GM23338 (cell line): ENCODE results near the gene PIEZO2. TPM values are rescaled to one million over a fixed set of nuclear protein-coding genes. Genes with fewer than 3 reads are reported as not detected.

Experiments
- ATAC-seq: fragments of 200-7000 bp; cut with Tn5 transposase; 3 replicates; pipeline ENCODE4 v1.9.1; 2020
- DNase-seq: peaks from one replicate; pipeline ENCODE4 v3.0.0-alpha.2; 2015; ENCODE audit warnings: low spot score
- H2AFZ ChIP-seq: fragments of 200-600 bp; sonication (generic); 2 replicates; pipeline ENCODE4 v1.8.0; 2016; ENCODE audit warnings: antibody characterized with exemption, mild to moderate bottlenecking, moderate library complexity
- H3F3A ChIP-seq: fragments of 200-600 bp; sonication (generic); replicated peaks from 2 replicates; pipeline ENCODE4 v1.8.0; 2017; ENCODE audit warnings: antibody characterized with exemption, mixed run types, low read depth
- H3K27ac ChIP-seq: fragments of 200-600 bp; sonication (generic); 2 replicates; pipeline ENCODE4 v1.6.1; 2016; ENCODE audit warnings: low read depth
- H3K27me3 ChIP-seq: fragments of 200-600 bp; sonication (generic); 2 replicates; pipeline ENCODE4 v1.8.0; 2016; ENCODE audit warnings: mild to moderate bottlenecking, mixed run types, moderate library complexity; ENCODE audit not compliant: insufficient read depth
- H3K36me3 ChIP-seq: fragments of 200-600 bp; sonication (generic); 2 replicates; pipeline ENCODE4 v1.8.0; 2016; ENCODE audit warnings: mild to moderate bottlenecking; ENCODE audit not compliant: insufficient read depth
- H3K4me1 ChIP-seq: fragments of 200-600 bp; sonication (generic); 2 replicates; pipeline ENCODE4 v1.8.0; 2016; ENCODE audit warnings: mild to moderate bottlenecking, moderate library complexity; ENCODE audit not compliant: insufficient read depth
- H3K4me2 ChIP-seq: fragments of 200-600 bp; sonication (generic); 2 replicates; pipeline ENCODE4 v1.7.1; 2017; ENCODE audit warnings: mixed run types
- H3K4me3 ChIP-seq: fragments of 200-600 bp; sonication (generic); 2 replicates; pipeline ENCODE4 v1.6.1; 2016; ENCODE audit warnings: mixed run types
- H3K79me2 ChIP-seq: fragments of 200-600 bp; sonication (generic); replicated peaks from 2 replicates; pipeline ENCODE4 v1.8.0; 2017; ENCODE audit warnings: mild to moderate bottlenecking; ENCODE audit not compliant: insufficient read depth
- H3K9me2 ChIP-seq: fragments of 200-600 bp; sonication (generic); 2 replicates; pipeline ENCODE4 v1.8.0; 2017; ENCODE audit not compliant: insufficient read depth
- H4K20me1 ChIP-seq: fragments of 200-600 bp; sonication (generic); replicated peaks from 2 replicates; pipeline ENCODE4 v1.8.0; 2017; ENCODE audit warnings: mild to moderate bottlenecking; ENCODE audit not compliant: insufficient read depth
- H3K27ac Mint-ChIP-seq: 2 replicates; pipeline ENCODE4 v1.8.0; 2020; ENCODE audit warnings: inconsistent platforms, mild to moderate bottlenecking, moderate library complexity, mixed read lengths
- H3K27me3 Mint-ChIP-seq: 3 replicates; pipeline ENCODE4 v1.8.0; 2022; ENCODE audit warnings: low read depth, mild to moderate bottlenecking, moderate library complexity, mixed read lengths, inconsistent platforms; ENCODE audit not compliant: insufficient read depth, poor library complexity
- H3K36me3 Mint-ChIP-seq: 3 replicates; pipeline ENCODE4 v1.8.0; 2021; ENCODE audit warnings: low read depth, mild to moderate bottlenecking, inconsistent platforms, moderate library complexity, mixed read lengths
- H3K4me1 Mint-ChIP-seq: 3 replicates; pipeline ENCODE4 v1.8.0; 2020; ENCODE audit warnings: mild to moderate bottlenecking, inconsistent platforms, mixed read lengths
- H3K4me3 Mint-ChIP-seq: 3 replicates; pipeline ENCODE4 v1.8.0; 2021; ENCODE audit warnings: moderate library complexity, mild to moderate bottlenecking, inconsistent platforms, mixed read lengths
- H3K9me3 Mint-ChIP-seq: 3 replicates; pipeline ENCODE4 v1.8.0; 2020; ENCODE audit warnings: moderate library complexity, mild to moderate bottlenecking, inconsistent platforms, mixed read lengths
- polyA plus RNA-seq: library from polyadenylated mRNA; unstranded; fragments of >200 nt; fragmentation: Nextera tagmentation; extraction: Ambion mirVana; gene quantifications from 2 replicates; pipeline ENCODE4 v1.2.1, GENCODE V29; 2016
- total RNA-seq: library from RNA; depleted of rRNA; stranded (reverse); fragments of >200 nt; shearing (Covaris generic); gene quantifications from 2 replicates; pipeline ENCODE4 v1.2.3, GENCODE V29; 2014
- TF ChIP-seq, protein P1 (sequence below): fragments of 250-450 bp; sonication (Bioruptor Pico); IDR thresholded peaks from 2 replicates; pipeline ENCODE4 v1.5.0; 2020; ENCODE audit warnings: mild to moderate bottlenecking, moderate library complexity
- TF ChIP-seq, protein P2 (sequence below): IDR thresholded peaks from 2 replicates; pipeline ENCODE4 v1.6.1; 2016; ENCODE audit warnings: antibody characterized with exemption

The PIEZO2 gene
- total and polyA plus RNA-seq, 2 experiments from 2014 or later: 4.8 to 8.2 TPM

DNA sequence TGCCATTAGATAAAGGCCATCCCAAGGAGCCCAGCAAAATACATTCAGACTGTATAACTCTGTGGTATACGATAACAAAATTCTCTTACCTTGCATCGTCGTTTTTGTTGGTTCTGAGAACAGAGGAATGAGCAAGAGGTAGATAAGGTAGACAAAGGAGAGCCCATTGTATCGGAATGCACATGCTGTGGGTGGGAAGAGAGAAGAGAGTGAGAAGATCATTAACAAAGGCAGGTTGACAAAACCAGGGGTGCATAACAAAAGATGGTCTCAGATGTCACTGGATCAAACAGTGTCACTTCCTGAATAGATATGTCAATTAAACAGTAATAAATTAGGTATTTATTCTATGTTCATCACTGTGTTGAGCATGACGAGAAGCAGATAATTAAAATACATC, 83.3 kb downstream of the PIEZO2 start (continued):
- TF ChIP-seq, protein P1, sequence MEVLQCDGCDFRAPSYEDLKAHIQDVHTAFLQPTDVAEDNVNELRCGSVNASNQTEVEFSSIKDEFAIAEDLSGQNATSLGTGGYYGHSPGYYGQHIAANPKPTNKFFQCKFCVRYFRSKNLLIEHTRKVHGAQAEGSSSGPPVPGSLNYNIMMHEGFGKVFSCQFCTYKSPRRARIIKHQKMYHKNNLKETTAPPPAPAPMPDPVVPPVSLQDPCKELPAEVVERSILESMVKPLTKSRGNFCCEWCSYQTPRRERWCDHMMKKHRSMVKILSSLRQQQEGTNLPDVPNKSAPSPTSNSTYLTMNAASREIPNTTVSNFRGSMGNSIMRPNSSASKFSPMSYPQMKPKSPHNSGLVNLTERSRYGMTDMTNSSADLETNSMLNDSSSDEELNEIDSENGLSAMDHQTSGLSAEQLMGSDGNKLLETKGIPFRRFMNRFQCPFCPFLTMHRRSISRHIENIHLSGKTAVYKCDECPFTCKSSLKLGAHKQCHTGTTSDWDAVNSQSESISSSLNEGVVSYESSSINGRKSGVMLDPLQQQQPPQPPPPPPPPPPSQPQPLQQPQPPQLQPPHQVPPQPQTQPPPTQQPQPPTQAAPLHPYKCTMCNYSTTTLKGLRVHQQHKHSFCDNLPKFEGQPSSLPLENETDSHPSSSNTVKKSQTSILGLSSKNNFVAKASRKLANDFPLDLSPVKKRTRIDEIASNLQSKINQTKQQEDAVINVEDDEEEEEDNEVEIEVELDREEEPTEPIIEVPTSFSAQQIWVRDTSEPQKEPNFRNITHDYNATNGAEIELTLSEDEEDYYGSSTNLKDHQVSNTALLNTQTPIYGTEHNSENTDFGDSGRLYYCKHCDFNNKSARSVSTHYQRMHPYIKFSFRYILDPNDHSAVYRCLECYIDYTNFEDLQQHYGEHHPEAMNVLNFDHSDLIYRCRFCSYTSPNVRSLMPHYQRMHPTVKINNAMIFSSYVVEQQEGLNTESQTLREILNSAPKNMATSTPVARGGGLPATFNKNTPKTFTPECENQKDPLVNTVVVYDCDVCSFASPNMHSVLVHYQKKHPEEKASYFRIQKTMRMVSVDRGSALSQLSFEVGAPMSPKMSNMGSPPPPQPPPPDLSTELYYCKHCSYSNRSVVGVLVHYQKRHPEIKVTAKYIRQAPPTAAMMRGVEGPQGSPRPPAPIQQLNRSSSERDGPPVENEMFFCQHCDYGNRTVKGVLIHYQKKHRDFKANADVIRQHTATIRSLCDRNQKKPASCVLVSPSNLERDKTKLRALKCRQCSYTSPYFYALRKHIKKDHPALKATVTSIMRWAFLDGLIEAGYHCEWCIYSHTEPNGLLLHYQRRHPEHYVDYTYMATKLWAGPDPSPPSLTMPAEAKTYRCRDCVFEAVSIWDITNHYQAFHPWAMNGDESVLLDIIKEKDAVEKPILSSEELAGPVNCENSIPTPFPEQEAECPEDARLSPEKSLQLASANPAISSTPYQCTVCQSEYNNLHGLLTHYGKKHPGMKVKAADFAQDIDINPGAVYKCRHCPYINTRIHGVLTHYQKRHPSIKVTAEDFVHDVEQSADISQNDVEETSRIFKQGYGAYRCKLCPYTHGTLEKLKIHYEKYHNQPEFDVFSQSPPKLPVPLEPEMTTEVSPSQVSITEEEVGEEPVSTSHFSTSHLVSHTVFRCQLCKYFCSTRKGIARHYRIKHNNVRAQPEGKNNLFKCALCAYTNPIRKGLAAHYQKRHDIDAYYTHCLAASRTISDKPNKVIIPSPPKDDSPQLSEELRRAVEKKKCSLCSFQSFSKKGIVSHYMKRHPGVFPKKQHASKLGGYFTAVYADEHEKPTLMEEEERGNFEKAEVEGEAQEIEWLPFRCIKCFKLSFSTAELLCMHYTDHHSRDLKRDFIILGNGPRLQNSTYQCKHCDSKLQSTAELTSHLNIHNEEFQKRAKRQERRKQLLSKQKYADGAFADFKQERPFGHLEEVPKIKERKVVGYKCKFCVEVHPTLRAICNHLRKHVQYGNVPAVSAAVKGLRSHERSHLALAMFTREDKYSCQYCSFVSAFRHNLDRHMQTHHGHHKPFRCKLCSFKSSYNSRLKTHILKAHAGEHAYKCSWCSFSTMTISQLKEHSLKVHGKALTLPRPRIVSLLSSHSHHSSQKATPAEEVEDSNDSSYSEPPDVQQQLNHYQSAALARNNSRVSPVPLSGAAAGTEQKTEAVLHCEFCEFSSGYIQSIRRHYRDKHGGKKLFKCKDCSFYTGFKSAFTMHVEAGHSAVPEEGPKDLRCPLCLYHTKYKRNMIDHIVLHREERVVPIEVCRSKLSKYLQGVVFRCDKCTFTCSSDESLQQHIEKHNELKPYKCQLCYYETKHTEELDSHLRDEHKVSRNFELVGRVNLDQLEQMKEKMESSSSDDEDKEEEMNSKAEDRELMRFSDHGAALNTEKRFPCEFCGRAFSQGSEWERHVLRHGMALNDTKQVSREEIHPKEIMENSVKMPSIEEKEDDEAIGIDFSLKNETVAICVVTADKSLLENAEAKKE (CRISPR knock-in tag): peak; percentile 95

DNA sequence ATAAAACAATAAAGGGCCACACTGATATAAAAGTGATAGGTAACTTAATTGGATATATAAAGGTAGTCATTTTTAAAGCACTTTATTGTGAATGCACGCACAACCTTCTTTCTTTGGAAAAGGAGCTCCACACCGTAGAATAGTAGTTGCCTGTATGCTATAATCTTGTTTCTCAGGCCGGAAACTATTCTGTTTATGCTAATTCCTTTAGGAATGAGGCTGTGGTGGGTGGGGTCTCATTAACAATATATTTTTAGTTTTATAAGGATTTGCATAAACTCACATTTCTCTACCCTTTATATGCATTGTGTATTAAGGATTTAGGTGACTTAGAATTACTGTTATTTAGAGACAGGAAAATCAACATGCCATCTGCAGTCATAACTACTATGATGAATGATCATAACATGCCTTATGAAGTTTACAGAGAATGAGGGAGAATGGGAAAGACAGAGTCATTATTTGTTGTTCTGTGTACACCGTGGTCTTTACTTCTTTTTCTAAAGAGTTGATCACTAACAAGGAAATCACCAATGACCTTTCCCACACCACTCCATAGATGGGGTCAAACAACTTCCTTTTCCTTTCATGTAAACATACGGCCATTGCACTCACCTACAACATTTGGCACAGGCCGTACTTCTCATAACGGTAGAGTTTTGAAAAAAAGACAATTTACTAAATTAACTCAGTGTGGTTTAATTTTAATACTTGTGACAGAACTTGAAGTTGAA, 84.5 kb downstream of the PIEZO2 start:
- Histone ChIP-seq H2AFZ (no peak overlapping the region), H4K20me1 (no peaks in the 10 kb centered on the region; the same call in 1 of the 2 replicates), H3F3A (no peaks in the 10 kb centered on the region), H3K27ac (no peak overlapping the region), H3K4me1 (peaks cover 7% of the 10 kb centered on the region; the same call in 1 of the 2 replicates), H3K4me2 (no peak overlapping the region), H3K79me2 (no peaks in the 10 kb centered on the region), H3K9me2 (no peaks in the 10 kb centered on the region), H3K36me3 (no peaks in the 10 kb centered on the region), H3K27me3 (no peaks in the 10 kb centered on the region), H3K4me3 (no peak overlapping the region)
- Mint-ChIP-seq H3K27me3 (peaks cover 4% of the 10 kb centered on the region), H3K4me1 (peaks cover 15% of the 10 kb centered on the region), H3K36me3 (peaks cover 31% of the 10 kb centered on the region; the same call in 2 of the 3 replicates), H3K9me3 (peaks cover 14% of the 10 kb centered on the region; the same call in 2 of the 3 replicates), H3K4me3 (no peak overlapping the region), H3K27ac (no peak overlapping the region; the same call in 1 of the 2 replicates)
- DNase-seq (no peak), ATAC-seq (no peak)
- TF ChIP-seq, protein P2, sequence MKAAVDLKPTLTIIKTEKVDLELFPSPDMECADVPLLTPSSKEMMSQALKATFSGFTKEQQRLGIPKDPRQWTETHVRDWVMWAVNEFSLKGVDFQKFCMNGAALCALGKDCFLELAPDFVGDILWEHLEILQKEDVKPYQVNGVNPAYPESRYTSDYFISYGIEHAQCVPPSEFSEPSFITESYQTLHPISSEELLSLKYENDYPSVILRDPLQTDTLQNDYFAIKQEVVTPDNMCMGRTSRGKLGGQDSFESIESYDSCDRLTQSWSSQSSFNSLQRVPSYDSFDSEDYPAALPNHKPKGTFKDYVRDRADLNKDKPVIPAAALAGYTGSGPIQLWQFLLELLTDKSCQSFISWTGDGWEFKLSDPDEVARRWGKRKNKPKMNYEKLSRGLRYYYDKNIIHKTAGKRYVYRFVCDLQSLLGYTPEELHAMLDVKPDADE: no peak
- TF ChIP-seq, protein P1 (CRISPR knock-in tag): no peak
